Mesendoderm (in vitro differentiated cells): Measurements from ENCODE around the gene PKN2.

Experiments
- DNase-seq: peaks from one replicate; pipeline ENCODE4 v3.0.0; 2013
- H2AK5ac ChIP-seq: 2 replicates; pipeline ENCODE4 v1.6.1; 2013; ENCODE audit warnings: low read length, inconsistent platforms
- H2BK120ac ChIP-seq: 2 replicates; pipeline ENCODE4 v1.6.1; 2013; ENCODE audit warnings: low read depth, mild to moderate bottlenecking, low read length, moderate library complexity, mixed read lengths
- H2BK15ac ChIP-seq: replicated peaks from 2 replicates; pipeline ENCODE4 v1.6.1; 2013; ENCODE audit warnings: low read depth, mild to moderate bottlenecking, moderate library complexity
- H2BK5ac ChIP-seq: 2 replicates; pipeline ENCODE4 v1.6.1; 2013; ENCODE audit warnings: low read length, inconsistent platforms
- H3K18ac ChIP-seq: 2 replicates; pipeline ENCODE4 v1.6.1; 2013; ENCODE audit warnings: mild to moderate bottlenecking, low read length, mixed read lengths
- H3K23ac ChIP-seq: one replicate; pipeline ENCODE4 v1.6.1; 2013; ENCODE audit warnings: low read length
- H3K27ac ChIP-seq: 2 replicates; pipeline ENCODE4 v1.5.1; 2013; ENCODE audit warnings: low read depth, mild to moderate bottlenecking, inconsistent platforms, low read length, moderate library complexity
- H3K27me3 ChIP-seq: 2 replicates; pipeline ENCODE4 v1.6.1; 2013; ENCODE audit warnings: low read length, control low read depth, mild to moderate bottlenecking, inconsistent platforms; ENCODE audit not compliant: insufficient read depth, poor library complexity
- H3K36me3 ChIP-seq: 2 replicates; pipeline ENCODE4 v1.6.1; 2013; ENCODE audit warnings: low read length, inconsistent platforms; ENCODE audit not compliant: control insufficient read depth, insufficient read depth
- H3K4ac ChIP-seq: one replicate; pipeline ENCODE4 v1.6.1; 2013; ENCODE audit warnings: low read depth, mild to moderate bottlenecking, low read length, moderate library complexity
- H3K4me1 ChIP-seq: 2 replicates; pipeline ENCODE4 v1.6.1; 2013; ENCODE audit warnings: low read depth, low read length, inconsistent platforms; ENCODE audit not compliant: control insufficient read depth
- H3K4me2 ChIP-seq: 2 replicates; pipeline ENCODE4 v1.6.1; 2013; ENCODE audit warnings: low read length
- H3K4me3 ChIP-seq: 2 replicates; pipeline ENCODE4 v1.5.1; 2013; ENCODE audit warnings: mild to moderate bottlenecking, low read length
- H3K56ac ChIP-seq: one replicate; pipeline ENCODE4 v1.6.1; 2013; ENCODE audit warnings: low read length
- H3K79me1 ChIP-seq: 2 replicates; pipeline ENCODE4 v1.6.1; 2013; ENCODE audit warnings: low read length, inconsistent platforms
- H3K79me2 ChIP-seq: 2 replicates; pipeline ENCODE4 v1.6.1; 2013; ENCODE audit warnings: mild to moderate bottlenecking, low read length; ENCODE audit not compliant: control insufficient read depth, insufficient read depth
- H3K9ac ChIP-seq: 2 replicates; pipeline ENCODE4 v1.6.1; 2013; ENCODE audit warnings: low read length, inconsistent platforms
- H4K5ac ChIP-seq: one replicate; pipeline ENCODE4 v1.6.1; 2013; ENCODE audit warnings: low read length
- H4K8ac ChIP-seq: one replicate; pipeline ENCODE4 v1.6.1; 2013; ENCODE audit warnings: low read depth, mild to moderate bottlenecking, control low read depth, low read length, moderate library complexity
- WGBS: extraction: QIAGEN DNeasy Blood & Tissue Kit; methylation state at CpG from one replicate; pipeline ENCODE4 v1.1.7; 2013; ENCODE audit warnings: low lambda C conversion rate, missing lambda C conversion rate; ENCODE audit not compliant: insufficient coverage; ENCODE audit errors: extremely low coverage; 5-methylcytosine and 5-hydroxymethylcytosine counted together

PKN2 gene

DNA sequence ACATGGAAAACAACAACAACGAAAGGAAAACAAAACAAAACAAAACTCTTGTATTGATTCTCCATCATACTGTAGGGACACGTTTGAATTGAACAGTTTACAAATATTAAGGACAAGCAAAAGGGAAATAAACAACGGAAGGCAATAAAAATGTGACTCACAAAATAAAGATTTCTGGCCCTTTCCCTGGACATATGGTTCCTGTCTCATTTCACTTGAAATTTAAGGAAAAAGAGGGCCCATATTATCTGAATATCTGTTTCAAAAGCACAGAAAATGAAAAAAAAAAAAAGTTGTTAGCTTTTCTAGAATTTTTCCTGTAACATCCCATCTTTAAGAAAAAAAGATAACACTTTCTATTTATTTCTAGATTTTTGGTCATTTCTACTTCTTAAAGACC, 3.6 kb upstream of the PKN2 start:
- WGBS: no CpG with 5 or more reads among the region's 3 CpGs
- H3K27ac ChIP-seq: no peak overlapping the region

DNA sequence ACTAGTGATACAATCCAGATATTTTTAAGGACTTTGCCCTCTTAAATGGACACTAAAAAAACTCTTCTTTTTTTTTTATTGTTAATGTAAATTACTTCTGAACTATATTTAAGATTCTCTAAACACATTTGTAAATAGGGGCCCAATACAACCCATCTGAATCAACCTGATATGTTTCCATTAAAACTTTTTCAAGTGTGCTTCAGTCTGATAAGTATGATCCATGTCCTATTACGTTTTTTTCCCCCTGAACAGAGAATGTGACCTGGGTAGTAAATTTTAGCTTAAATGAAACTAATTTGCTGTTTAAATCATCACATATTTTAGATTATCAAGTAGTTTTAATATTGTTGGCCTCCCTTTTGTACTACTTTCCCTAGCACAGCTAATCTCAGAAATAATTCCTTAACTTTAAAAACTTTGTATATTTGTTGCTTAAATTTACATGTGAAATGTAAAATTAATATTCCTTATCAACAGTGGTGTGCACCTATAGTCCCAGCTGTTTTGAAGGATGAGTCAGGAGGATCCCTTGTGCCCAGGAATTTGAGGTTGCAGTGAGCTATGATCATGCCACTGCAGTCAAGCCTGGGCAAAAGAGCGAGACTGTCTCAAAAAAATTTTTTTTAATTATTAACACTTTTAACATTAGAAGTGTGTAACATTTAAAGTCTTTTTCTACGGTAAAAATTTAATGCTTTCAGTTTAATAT, 3.0 kb upstream of the PKN2 start:
- H3K79me1 ChIP-seq: peaks cover 2% of the 10 kb centered on the region
- H3K27me3 ChIP-seq: no peaks in the 10 kb centered on the region
- H3K4me2 ChIP-seq: no peak overlapping the region
- no peak for DNase-seq
- no peak overlapping the region for H2BK5ac ChIP-seq
- H3K79me2 ChIP-seq: peaks cover 4% of the 10 kb centered on the region
- no peak overlapping the region for H2BK15ac ChIP-seq
- H3K9ac ChIP-seq: no peak overlapping the region
- H3K36me3 ChIP-seq: no peaks in the 10 kb centered on the region
- H4K5ac ChIP-seq: no peak overlapping the region
- no peak overlapping the region for H3K4ac ChIP-seq
- no peak overlapping the region for H3K56ac ChIP-seq
- no peak overlapping the region for H3K18ac ChIP-seq
- WGBS: no CpG with 5 or more reads among the region's 3 CpGs
- H4K8ac ChIP-seq: no peak overlapping the region
- H2AK5ac ChIP-seq: no peak overlapping the region
- no peak overlapping the region for H3K27ac ChIP-seq
- no peak overlapping the region for H3K4me3 ChIP-seq
- H2BK120ac ChIP-seq: no peak overlapping the region
- peaks cover 3% of the 10 kb centered on the region for H3K4me1 ChIP-seq
- no peak overlapping the region for H3K23ac ChIP-seq

More for the DNA sequence above, 3.6 kb upstream of the PKN2 start:
- H3K23ac ChIP-seq: no peak overlapping the region
- H2BK5ac ChIP-seq: no peak overlapping the region
- H3K4ac ChIP-seq: no peak overlapping the region
- H3K79me2 ChIP-seq: peaks cover 4% of the 10 kb centered on the region
- no peak overlapping the region for H2AK5ac ChIP-seq
- no peak overlapping the region for H3K4me2 ChIP-seq
- H3K27me3 ChIP-seq: no peaks in the 10 kb centered on the region
- no peak overlapping the region for H3K9ac ChIP-seq
- H4K5ac ChIP-seq: no peak overlapping the region
- no peak overlapping the region for H3K18ac ChIP-seq
- DNase-seq: no peak
- no peak overlapping the region for H3K56ac ChIP-seq
- peaks cover 3% of the 10 kb centered on the region for H3K4me1 ChIP-seq
- H3K36me3 ChIP-seq: no peaks in the 10 kb centered on the region
- H4K8ac ChIP-seq: no peak overlapping the region
- H3K4me3 ChIP-seq: no peak overlapping the region
- no peak overlapping the region for H2BK120ac ChIP-seq
- H2BK15ac ChIP-seq: no peak overlapping the region
- peaks cover 2% of the 10 kb centered on the region for H3K79me1 ChIP-seq

DNA sequence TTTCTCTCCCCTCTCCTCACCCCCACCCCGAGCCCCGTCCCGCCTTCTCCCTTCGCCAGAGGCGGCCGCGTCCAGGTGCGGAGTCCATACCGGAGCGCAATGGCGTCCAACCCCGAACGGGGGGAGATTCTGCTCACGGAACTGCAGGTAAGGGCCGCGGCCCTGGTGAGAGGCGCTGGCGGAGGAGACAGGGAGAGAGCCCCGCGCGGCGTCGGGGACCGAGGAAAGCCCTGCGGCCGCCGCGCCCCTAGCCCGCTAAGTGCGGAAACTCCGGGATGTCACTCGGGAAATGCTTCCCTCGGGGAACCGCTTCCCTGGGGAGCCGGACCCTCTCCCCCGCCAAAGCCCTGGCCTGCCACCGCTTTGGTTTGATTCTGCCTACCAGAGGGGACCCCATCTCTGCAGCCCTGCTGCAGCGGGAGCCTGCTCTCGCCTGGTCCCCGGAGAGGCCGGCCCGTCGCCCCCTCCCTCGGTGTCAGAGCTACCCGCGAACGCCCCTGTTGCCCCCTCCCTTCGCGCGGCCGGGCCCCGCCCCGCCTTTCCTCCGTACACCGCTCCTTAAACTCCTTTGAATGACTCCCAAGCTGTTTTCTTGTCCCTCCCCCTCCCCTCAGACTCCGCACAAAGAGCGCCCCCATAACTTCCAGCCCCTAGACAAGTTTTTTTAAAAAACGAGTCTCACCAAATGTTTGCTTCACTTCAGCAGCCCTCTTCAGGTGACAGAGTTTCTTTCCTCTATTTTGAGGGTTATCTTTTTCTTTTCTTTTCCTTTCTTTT, 597 bp downstream of the PKN2 start:
- H3K56ac ChIP-seq: peak overlapping the region; percentile 87
- peak; percentile 94 for DNase-seq
- peak overlapping the region; percentile 95 for H4K8ac ChIP-seq
- H3K27ac ChIP-seq: peak overlapping the region; percentile 98
- no peak overlapping the region for H2AK5ac ChIP-seq
- no peak overlapping the region for H4K5ac ChIP-seq
- H3K79me2 ChIP-seq: peaks cover 14% of the 10 kb centered on the region
- H3K79me1 ChIP-seq: peaks cover 2% of the 10 kb centered on the region
- peak overlapping the region; percentile 51 for H2BK120ac ChIP-seq
- H3K4me3 ChIP-seq: peak overlapping the region; percentile 71
- H3K4me1 ChIP-seq: peaks cover 3% of the 10 kb centered on the region
- no peaks in the 10 kb centered on the region for H3K27me3 ChIP-seq
- H2BK5ac ChIP-seq: no peak overlapping the region
- no peaks in the 10 kb centered on the region for H3K36me3 ChIP-seq
- peak overlapping the region; percentile 79 for H3K9ac ChIP-seq
- H2BK15ac ChIP-seq: no peak overlapping the region
- peak overlapping the region; percentile 64 for H3K4me2 ChIP-seq
- no CpG with 5 or more reads among the region's 58 CpGs for WGBS
- H3K23ac ChIP-seq: peak overlapping the region; percentile 48
- H3K18ac ChIP-seq: peak overlapping the region; percentile 94
- H3K4ac ChIP-seq: peak overlapping the region; percentile 56

DNA sequence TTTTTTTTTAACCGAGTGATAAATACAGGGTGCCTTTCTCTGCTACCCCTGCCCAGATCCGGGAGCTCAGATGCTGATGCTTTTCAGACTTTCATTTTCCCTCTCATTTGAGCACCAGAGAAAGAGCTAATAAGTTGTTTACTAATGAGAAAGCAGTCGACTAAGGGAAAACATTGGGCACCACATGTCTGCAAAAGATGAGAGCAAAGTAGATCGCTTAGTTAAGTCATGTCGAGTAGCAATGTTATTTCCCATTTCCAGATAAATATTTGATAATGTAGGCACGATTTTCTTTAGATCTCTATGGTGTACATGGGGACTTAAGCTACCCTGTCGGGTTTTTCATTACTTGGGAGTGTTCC, 1.2 kb downstream of the PKN2 start:
- no peaks in the 10 kb centered on the region for H3K27me3 ChIP-seq
- peaks cover 16% of the 10 kb centered on the region for H3K79me2 ChIP-seq
- no peak overlapping the region for H2BK120ac ChIP-seq
- H3K56ac ChIP-seq: peak overlapping the region; percentile 87
- H2AK5ac ChIP-seq: no peak overlapping the region
- H4K8ac ChIP-seq: no peak overlapping the region
- no peak overlapping the region for H2BK15ac ChIP-seq
- DNase-seq: no peak
- peak overlapping the region; percentile 64 for H3K4me2 ChIP-seq
- peak overlapping the region; percentile 79 for H3K9ac ChIP-seq
- peak overlapping the region; percentile 71 for H3K4me3 ChIP-seq
- H3K27ac ChIP-seq: no peak overlapping the region
- H3K23ac ChIP-seq: no peak overlapping the region
- no peaks in the 10 kb centered on the region for H3K36me3 ChIP-seq
- H4K5ac ChIP-seq: no peak overlapping the region
- H3K4me1 ChIP-seq: peaks cover 3% of the 10 kb centered on the region
- no peak overlapping the region for H3K4ac ChIP-seq
- peaks cover 2% of the 10 kb centered on the region for H3K79me1 ChIP-seq
- no peak overlapping the region for H2BK5ac ChIP-seq
- H3K18ac ChIP-seq: peak overlapping the region; percentile 82
- no CpG with 5 or more reads among the region's 7 CpGs for WGBS

DNA sequence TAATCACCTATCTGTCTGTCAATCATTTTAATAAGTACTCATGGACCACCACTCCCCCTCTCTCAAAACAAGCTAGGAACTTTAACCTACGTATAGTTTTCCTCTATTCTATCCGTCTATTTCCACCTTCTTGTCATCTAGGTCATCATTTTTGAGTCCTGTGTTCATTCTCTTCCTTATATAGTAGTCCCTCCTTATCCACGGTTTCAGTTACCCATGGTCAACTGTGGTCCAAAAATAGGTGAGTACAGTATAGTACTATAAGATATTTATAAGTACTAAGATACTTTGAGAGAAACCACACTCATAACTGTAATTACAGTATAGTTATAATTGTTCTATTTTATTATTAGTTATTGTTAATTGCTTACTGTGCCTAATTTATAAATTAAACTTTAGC, 7.5 kb downstream of the PKN2 start:
- peaks cover 32% of the 10 kb centered on the region for H3K79me2 ChIP-seq
- no CpG with 5 or more reads among the region's 3 CpGs for WGBS

More for the DNA sequence above, 7.5 kb downstream of the PKN2 start:
- H2BK15ac ChIP-seq: no peak overlapping the region
- H3K18ac ChIP-seq: no peak overlapping the region
- no peak overlapping the region for H3K23ac ChIP-seq
- H2BK5ac ChIP-seq: no peak overlapping the region
- no peak overlapping the region for H3K56ac ChIP-seq
- no peak overlapping the region for H4K5ac ChIP-seq
- no peak for DNase-seq
- no peaks in the 10 kb centered on the region for H3K36me3 ChIP-seq
- no peaks in the 10 kb centered on the region for H3K27me3 ChIP-seq
- H3K4ac ChIP-seq: no peak overlapping the region
- H4K8ac ChIP-seq: no peak overlapping the region
- H3K4me3 ChIP-seq: no peak overlapping the region
- H3K9ac ChIP-seq: no peak overlapping the region
- H3K4me2 ChIP-seq: no peak overlapping the region
- peaks cover 10% of the 10 kb centered on the region for H3K79me1 ChIP-seq
- H3K27ac ChIP-seq: no peak overlapping the region
- no peaks in the 10 kb centered on the region for H3K4me1 ChIP-seq
- H2AK5ac ChIP-seq: no peak overlapping the region
- H2BK120ac ChIP-seq: no peak overlapping the region
